Iris pigment epithelial cell (primary cell): Measurements from ENCODE around the gene XPA.
"Not testable (repeated sequence)": the region's sequence is repeated elsewhere in the genome, so short reads cannot be mapped to it uniquely, and the experiment has no call there.

Source experiments
- DNase-seq: peaks from one replicate; pipeline ENCODE4 v3.0.0-alpha.2; 2011; ENCODE audit warnings: low read depth

The XPA gene

GRCh38 chr9:97703437-97704344 lies 6.6 kb upstream of the XPA start:
- peak; percentile 89 for DNase-seq

- not testable (repeated sequence) for DNase-seq
Measured at GRCh38 chr9:97699824-97700223, 2.7 kb upstream of the XPA start.

- DNase-seq: not testable (repeated sequence)
Measured at GRCh38 chr9:97699281-97699680, 2.1 kb upstream of the XPA start.

GRCh38 chr9:97698865-97699264 lies 1.7 kb upstream of the XPA start:
- no peak for DNase-seq

- no peak for DNase-seq
Measured at GRCh38 chr9:97697837-97698236, 697 bp upstream of the XPA start.

- DNase-seq: peak; percentile 38
Measured at GRCh38 chr9:97695995-97696802, 941 bp downstream of the XPA start.

GRCh38 chr9:97695390-97695789 lies 1.8 kb downstream of the XPA start:
- DNase-seq: no peak

- DNase-seq: no peak
Measured at GRCh38 chr9:97694769-97695168, 2.4 kb downstream of the XPA start.

GRCh38 chr9:97689401-97690180 lies 7.5 kb downstream of the XPA start:
- no peak for DNase-seq

GRCh38 chr9:97688654-97689053 lies 8.5 kb downstream of the XPA start:
- no peak for DNase-seq

GRCh38 chr9:97682242-97682641 lies 14.9 kb downstream of the XPA start:
- DNase-seq: no peak

GRCh38 chr9:97675655-97676054 lies 21.5 kb downstream of the XPA start:
- no peak for DNase-seq

GRCh38 chr9:97673922-97674321 lies 23.2 kb downstream of the XPA start:
- DNase-seq: no peak

GRCh38 chr9:97672403-97672802 lies 24.7 kb downstream of the XPA start:
- DNase-seq: no peak

- DNase-seq: no peak
Measured at GRCh38 chr9:97670586-97670985, 26.6 kb downstream of the XPA start.

- DNase-seq: no peak
Measured at GRCh38 chr9:97668485-97668884, 28.7 kb downstream of the XPA start.

GRCh38 chr9:97666907-97667686 lies 30.0 kb downstream of the XPA start:
- no peak for DNase-seq

- DNase-seq: no peak
Measured at GRCh38 chr9:97665742-97666141, 31.4 kb downstream of the XPA start.

- DNase-seq: peak; percentile 91
Measured at GRCh38 chr9:97660847-97661246, 36.3 kb downstream of the XPA start.

GRCh38 chr9:97660340-97660739 lies 36.8 kb downstream of the XPA start:
- DNase-seq: no peak

GRCh38 chr9:97659771-97660170 lies 37.4 kb downstream of the XPA start:
- DNase-seq: no peak

- no peak for DNase-seq
Measured at GRCh38 chr9:97658707-97659106, 38.4 kb downstream of the XPA start.
